ENCODE measurements around the gene HTRA2. TPM values are rescaled to one million over a fixed set of nuclear protein-coding genes. Genes with fewer than 3 reads are reported as not detected.

Gene HTRA2
- total RNA-seq, 1 donor from 2014 or later: 64.1 TPM

GRCh38 chr2:74503506-74504475, 25.9 kb upstream of the HTRA2 start:
- intact Hi-C loops (cut with micrococcal nuclease): no loop called here
- DNase-seq (ENCODE audit: low spot score): no peak
- Mint-ChIP-seq H3K27me3 (ENCODE audit: low read depth) (peaks cover 26% of the 10 kb centered on the region), H3K9me3 (no peaks in the 10 kb centered on the region), H3K36me3 (ENCODE audit: low read depth) (peaks cover 65% of the 10 kb centered on the region), H3K27ac (peak overlapping the region; percentile 18), H3K4me1 (ENCODE audit: low read depth) (peaks cover 52% of the 10 kb centered on the region), H3K4me3 (ENCODE audit: low read depth) (peak overlapping the region; percentile 71)

DNA sequence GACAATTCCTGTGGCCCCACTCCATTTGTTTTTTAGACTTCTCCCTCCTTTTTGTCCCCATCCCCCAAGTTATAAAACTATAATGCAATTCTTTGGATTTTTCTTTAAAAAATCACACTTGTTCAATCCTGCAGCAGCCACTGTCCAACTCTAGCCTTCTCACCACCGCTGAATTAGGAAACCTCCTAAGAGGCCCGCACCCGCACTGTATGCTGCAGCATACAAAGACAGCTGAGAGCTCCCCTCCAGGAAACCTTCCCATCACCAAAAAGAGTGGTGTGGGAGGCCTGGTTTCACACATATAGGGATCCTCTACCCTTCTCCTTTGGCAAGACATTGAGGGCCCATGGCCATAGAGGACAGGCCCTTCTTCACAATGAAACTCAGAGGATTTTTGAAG, 25.1 kb upstream of the HTRA2 start:
- peaks cover 22% of the 10 kb centered on the region for H3K27me3 Mint-ChIP-seq (ENCODE audit: low read depth)
- intact Hi-C loops (cut with micrococcal nuclease): no loop called here
- H3K9me3 Mint-ChIP-seq: no peaks in the 10 kb centered on the region
- DNase-seq (ENCODE audit: low spot score): no peak
- peaks cover 65% of the 10 kb centered on the region for H3K36me3 Mint-ChIP-seq (ENCODE audit: low read depth)
- peak overlapping the region; percentile 58 for H3K4me3 Mint-ChIP-seq (ENCODE audit: low read depth)
- peaks cover 49% of the 10 kb centered on the region for H3K4me1 Mint-ChIP-seq (ENCODE audit: low read depth)
- H3K27ac Mint-ChIP-seq: peak overlapping the region; percentile 18

- intact Hi-C loops (cut with micrococcal nuclease): no loop called here
- Mint-ChIP-seq H3K27ac (no peak overlapping the region), H3K36me3 (ENCODE audit: low read depth) (peaks cover 56% of the 10 kb centered on the region), H3K4me3 (ENCODE audit: low read depth) (peak overlapping the region; percentile 59), H3K9me3 (no peaks in the 10 kb centered on the region), H3K4me1 (ENCODE audit: low read depth) (peaks cover 55% of the 10 kb centered on the region), H3K27me3 (ENCODE audit: low read depth) (peaks cover 25% of the 10 kb centered on the region)
- no peak for DNase-seq (ENCODE audit: low spot score)
Measured at GRCh38 chr2:74505448-74506246, 24.1 kb upstream of the HTRA2 start.

DNA sequence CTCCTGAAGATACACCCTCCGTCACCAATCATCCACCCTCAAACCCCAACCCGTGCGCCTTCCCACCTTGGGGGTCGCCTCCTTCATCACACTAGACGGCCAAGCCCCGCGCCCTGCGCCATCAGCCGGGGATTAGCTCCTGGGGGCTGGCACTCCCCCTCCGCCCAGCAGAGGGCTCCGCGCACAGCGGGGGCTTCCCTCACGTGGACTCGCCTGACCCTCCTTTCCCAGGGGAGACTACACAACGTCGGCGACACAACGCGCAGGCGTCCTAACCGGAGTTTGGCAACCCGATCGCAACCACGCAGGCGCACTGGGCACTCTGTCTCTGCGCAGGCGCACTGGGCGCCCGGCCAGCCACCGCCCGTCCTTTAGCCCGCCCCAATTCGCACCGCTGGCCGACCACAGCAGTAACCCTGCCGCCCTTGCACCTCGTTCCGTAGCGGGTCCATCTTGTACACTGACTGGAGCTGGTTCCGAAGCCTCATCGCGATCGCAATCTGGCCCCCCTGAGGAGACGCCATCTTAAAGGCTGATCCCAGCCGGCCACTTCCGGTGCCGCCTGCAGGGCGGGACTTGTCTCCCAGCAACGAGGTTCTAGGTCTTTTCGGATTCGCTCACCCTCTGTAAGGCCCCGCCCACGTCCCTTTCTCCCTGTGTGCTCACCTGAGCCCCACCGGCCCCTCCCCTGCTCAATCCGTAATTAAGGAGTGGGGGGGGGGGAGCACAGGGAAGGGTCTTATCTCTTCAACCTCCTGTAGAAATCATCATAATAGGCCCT, 22.4 kb upstream of the HTRA2 start, which contains the start of gene PCGF1:
Gene PCGF1, minus strand, starts transcription at position 551 of the 781 bp plus-strand sequence. Its CDS starts 27 bp downstream, at position 524.
- intact Hi-C loops (cut with micrococcal nuclease): loop anchor here (1.0 kb wide), 2 partner anchors 22 to 49 kb away; partner anchors contain the start of genes AUP1, HTRA2 and WBP1
- no peaks in the 10 kb centered on the region for H3K9me3 Mint-ChIP-seq
- H3K27me3 Mint-ChIP-seq (ENCODE audit: low read depth): peaks cover 24% of the 10 kb centered on the region
- peak within 1 kb of the TSS; percentile 100 for H3K27ac Mint-ChIP-seq
- H3K36me3 Mint-ChIP-seq (ENCODE audit: low read depth): peaks cover 41% of the 10 kb centered on the region
- DNase-seq (ENCODE audit: low spot score): peak; percentile 96
- peak within 1 kb of the TSS; percentile 97 for H3K4me3 Mint-ChIP-seq (ENCODE audit: low read depth)
- peaks cover 52% of the 10 kb centered on the region for H3K4me1 Mint-ChIP-seq (ENCODE audit: low read depth)

DNA sequence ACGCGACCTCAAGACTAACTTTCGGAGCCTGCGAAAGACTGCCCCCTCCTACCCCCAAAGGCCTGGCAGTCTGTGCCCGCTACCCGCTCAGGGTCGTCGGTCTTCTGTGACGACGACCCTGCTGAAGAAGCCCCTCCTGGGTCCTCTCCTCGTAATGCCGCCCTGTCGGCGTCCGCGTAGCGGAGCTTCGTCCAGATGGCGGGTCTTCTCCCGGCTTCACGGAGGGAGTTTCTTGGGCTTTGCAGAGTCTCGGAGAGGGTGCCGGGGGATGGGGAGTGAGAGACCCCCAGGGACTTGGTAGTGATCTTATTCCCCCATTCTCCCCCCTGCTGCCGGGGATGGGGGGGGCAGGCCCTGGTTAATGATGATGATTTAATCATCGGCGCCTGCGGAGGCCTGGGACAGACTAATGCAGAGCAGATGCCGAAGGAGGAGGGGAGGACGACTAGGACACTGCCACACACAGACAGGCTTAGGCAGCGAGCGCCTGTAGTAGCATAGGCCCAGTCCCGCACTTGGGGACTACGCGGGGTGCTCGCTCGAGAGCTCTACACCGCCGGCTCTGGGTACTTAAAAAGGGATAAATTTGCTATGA, 21.7 kb upstream of the HTRA2 start:
- Mint-ChIP-seq H3K27ac (peak overlapping the region; percentile 100), H3K9me3 (no peaks in the 10 kb centered on the region), H3K4me3 (ENCODE audit: low read depth) (peak overlapping the region; percentile 97), H3K4me1 (ENCODE audit: low read depth) (peaks cover 47% of the 10 kb centered on the region), H3K36me3 (ENCODE audit: low read depth) (peaks cover 36% of the 10 kb centered on the region), H3K27me3 (ENCODE audit: low read depth) (peaks cover 25% of the 10 kb centered on the region)
- intact Hi-C loops (cut with micrococcal nuclease): loop anchor here (1.0 kb wide), 2 partner anchors 21 to 50 kb away; partner anchors contain the start of genes AUP1, HTRA2 and WBP1
- no peak for DNase-seq (ENCODE audit: low spot score)

DNA sequence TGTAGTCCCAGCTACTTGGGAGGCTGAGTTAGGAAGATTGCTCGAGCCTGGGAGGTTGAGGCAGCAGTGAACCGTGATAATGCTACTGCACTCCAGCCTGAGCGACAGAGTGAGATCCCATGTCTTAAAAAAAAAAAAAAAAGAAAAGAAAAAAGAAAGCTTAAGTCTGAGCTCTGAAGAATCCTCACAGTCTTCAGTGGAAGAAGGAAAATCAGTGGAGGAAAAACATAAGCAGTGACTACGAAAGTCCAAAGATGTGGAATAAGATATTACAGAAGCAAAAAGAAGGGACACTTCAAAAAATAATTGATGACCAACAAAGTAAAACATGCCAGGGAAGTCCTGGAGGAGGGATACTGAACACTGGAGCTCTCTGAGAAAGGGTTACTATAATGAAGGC, 19.5 kb upstream of the HTRA2 start:
- DNase-seq (ENCODE audit: low spot score): no peak
- no peaks in the 10 kb centered on the region for H3K9me3 Mint-ChIP-seq
- peaks cover 33% of the 10 kb centered on the region for H3K27me3 Mint-ChIP-seq (ENCODE audit: low read depth)
- H3K27ac Mint-ChIP-seq: no peak overlapping the region
- H3K4me3 Mint-ChIP-seq (ENCODE audit: low read depth): no peak overlapping the region
- intact Hi-C loops (cut with micrococcal nuclease): no loop called here
- H3K4me1 Mint-ChIP-seq (ENCODE audit: low read depth): peaks cover 35% of the 10 kb centered on the region
- peaks cover 22% of the 10 kb centered on the region for H3K36me3 Mint-ChIP-seq (ENCODE audit: low read depth)

GRCh38 chr2:74511104-74511989, 18.4 kb upstream of the HTRA2 start:
- Mint-ChIP-seq H3K36me3 (ENCODE audit: low read depth) (peaks cover 19% of the 10 kb centered on the region), H3K4me1 (ENCODE audit: low read depth) (peaks cover 35% of the 10 kb centered on the region)

GRCh38 chr2:74512744-74513604, 16.8 kb upstream of the HTRA2 start:
- Mint-ChIP-seq H3K9me3 (no peaks in the 10 kb centered on the region), H3K4me1 (ENCODE audit: low read depth) (peaks cover 31% of the 10 kb centered on the region), H3K27me3 (ENCODE audit: low read depth) (peaks cover 50% of the 10 kb centered on the region), H3K4me3 (ENCODE audit: low read depth) (peak overlapping the region; percentile 51), H3K36me3 (ENCODE audit: low read depth) (peaks cover 14% of the 10 kb centered on the region), H3K27ac (no peak overlapping the region)
- intact Hi-C loops (cut with micrococcal nuclease): no loop called here
- no peak for DNase-seq (ENCODE audit: low spot score)

More at GRCh38 chr2:74511104-74511989, 18.4 kb upstream of the HTRA2 start:
- Mint-ChIP-seq H3K9me3 (no peaks in the 10 kb centered on the region), H3K4me3 (ENCODE audit: low read depth) (no peak overlapping the region), H3K27me3 (ENCODE audit: low read depth) (peaks cover 37% of the 10 kb centered on the region), H3K27ac (no peak overlapping the region)
- no peak for DNase-seq (ENCODE audit: low spot score)
- intact Hi-C loops (cut with micrococcal nuclease): no loop called here

DNA sequence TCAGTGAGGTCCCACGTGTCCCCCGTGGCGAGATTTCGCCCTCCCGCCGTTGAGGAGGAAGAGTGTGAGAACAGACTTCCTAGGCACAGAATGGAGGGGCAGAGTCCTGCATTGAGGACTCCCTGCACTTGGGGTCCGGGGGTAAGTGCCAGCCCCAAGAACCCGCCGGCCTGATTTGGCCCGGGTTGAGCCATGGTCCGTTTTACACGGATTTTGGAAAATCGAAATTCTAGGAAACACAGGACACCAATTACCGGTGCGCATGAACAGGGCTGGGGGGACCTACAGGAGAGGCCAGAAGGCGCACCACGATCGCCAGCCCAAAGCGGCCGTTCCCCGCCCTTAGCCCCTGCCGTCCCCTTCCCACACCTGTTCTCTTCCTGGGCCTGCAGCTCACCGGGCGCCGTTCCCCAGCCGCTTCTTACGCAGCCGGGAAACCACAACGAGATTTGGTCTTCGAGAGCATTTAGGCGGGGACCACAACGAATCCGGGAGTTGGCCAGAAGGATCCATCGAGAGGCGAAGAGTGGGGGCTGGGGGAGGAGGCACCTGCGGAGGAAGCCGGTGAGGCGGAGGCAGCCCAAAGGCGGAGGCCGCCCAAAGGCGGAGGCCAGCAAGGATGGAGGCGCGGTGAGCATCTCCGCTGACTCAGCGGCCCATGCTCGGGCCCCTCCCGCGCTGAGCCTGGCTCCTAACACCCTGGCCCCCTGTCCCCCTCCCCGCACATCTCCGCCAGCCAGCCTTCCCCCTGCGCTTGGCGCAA, 15.9 kb upstream of the HTRA2 start:
- no peak overlapping the region for H3K27ac Mint-ChIP-seq
- H3K27me3 Mint-ChIP-seq (ENCODE audit: low read depth): peaks cover 54% of the 10 kb centered on the region

More for the DNA sequence above, 15.9 kb upstream of the HTRA2 start:
- Mint-ChIP-seq H3K36me3 (ENCODE audit: low read depth) (peaks cover 14% of the 10 kb centered on the region), H3K9me3 (no peaks in the 10 kb centered on the region), H3K4me1 (ENCODE audit: low read depth) (peaks cover 25% of the 10 kb centered on the region), H3K4me3 (ENCODE audit: low read depth) (peak overlapping the region; percentile 51)
- DNase-seq (ENCODE audit: low spot score): no peak
- intact Hi-C loops (cut with micrococcal nuclease): loop anchor here (1.0 to 2.0 kb wide), 2 partner anchors 14 to 15 kb away; partner anchors contain the start of genes AUP1, HTRA2 and LBX2

Measured in activated T-helper 2 cell treated with anti-CD3 and anti-CD28 coated beads, Interferon-gamma antibody, Interleukin-2, Interleukin-4, amounts not matched to agents 10 μg/mL and 5 μg/mL and 100 μg/mL, durations not matched to agents 14 hours and 24 hours and 36 hours (primary cell).